ENCODE data around the gene RHEX. TPM values are rescaled to one million over a fixed set of nuclear protein-coding genes. Genes with fewer than 3 reads are reported as not detected.

The RHEX gene
- polyA plus RNA-seq, 1 of the 3 experiments (the other 2 are of a cell fraction), result not detected

DNA sequence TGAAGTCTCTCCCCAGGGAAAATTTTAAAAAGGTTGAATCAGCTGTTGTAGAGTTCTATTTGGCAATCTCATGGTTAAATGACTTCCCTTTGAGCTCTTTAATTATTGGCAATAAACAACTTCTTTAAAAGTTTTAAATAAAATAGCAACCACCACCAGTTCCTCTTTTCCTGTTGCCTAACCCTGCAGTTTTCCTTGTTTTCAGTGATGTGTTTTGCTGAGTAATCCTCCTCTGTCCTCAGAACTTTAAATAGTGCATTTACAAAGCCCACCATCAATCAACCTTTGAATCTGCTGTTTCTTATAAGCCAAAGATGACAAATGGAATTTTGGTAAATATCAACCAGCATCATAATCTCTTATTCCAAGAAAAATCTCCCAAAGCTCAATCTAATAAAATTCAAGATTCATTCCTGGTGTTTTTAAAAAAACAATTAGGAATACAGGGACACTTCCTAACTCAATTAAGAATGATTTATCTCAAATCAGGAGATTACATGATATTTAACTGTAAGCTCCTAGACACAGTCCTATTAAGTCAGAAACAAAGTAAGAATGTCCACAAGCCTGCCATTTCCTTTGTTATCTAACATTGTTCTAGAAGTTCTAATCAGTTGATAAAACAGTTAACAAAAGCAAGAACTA, 49.4 kb downstream of the RHEX start:
- POLR2A ChIA-PET, result no interaction called here
- no peak overlapping the region for H3K27ac ChIP-seq (ENCODE audit: low read depth in 2 of 2, low read length in 1 of 2)
- no peak for DNase-seq

More for the DNA sequence above, 49.4 kb downstream of the RHEX start:
- no peaks in the 10 kb centered on the region for H3F3A ChIP-seq (replicated peaks; ENCODE audit: insufficient read depth)
- no peaks in the 10 kb centered on the region for H3K36me3 ChIP-seq (replicated peaks in 1 of 2; ENCODE audit: control insufficient read depth in 1 of 2, insufficient read depth in 2 of 2, low read length in 1 of 2)
- H3K27me3 ChIP-seq (ENCODE audit: insufficient read depth), result no peaks in the 10 kb centered on the region
- no peak overlapping the region for H3K4me2 ChIP-seq
- no peak overlapping the region for H2AFZ ChIP-seq (ENCODE audit: low read depth)
- H3K9ac ChIP-seq, result no peak overlapping the region
- no peaks in the 10 kb centered on the region for H3K79me2 ChIP-seq (ENCODE audit: insufficient read depth)
- H3K4me3 ChIP-seq (ENCODE audit: low read depth in 2 of 2, low read length in 1 of 2), result no peak overlapping the region
- TF ChIP-seq, protein P1, sequence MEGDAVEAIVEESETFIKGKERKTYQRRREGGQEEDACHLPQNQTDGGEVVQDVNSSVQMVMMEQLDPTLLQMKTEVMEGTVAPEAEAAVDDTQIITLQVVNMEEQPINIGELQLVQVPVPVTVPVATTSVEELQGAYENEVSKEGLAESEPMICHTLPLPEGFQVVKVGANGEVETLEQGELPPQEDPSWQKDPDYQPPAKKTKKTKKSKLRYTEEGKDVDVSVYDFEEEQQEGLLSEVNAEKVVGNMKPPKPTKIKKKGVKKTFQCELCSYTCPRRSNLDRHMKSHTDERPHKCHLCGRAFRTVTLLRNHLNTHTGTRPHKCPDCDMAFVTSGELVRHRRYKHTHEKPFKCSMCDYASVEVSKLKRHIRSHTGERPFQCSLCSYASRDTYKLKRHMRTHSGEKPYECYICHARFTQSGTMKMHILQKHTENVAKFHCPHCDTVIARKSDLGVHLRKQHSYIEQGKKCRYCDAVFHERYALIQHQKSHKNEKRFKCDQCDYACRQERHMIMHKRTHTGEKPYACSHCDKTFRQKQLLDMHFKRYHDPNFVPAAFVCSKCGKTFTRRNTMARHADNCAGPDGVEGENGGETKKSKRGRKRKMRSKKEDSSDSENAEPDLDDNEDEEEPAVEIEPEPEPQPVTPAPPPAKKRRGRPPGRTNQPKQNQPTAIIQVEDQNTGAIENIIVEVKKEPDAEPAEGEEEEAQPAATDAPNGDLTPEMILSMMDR (IDR thresholded peaks at IDR 0.05), result no peak
- no peak for TF ChIP-seq MXI1 (IDR thresholded peaks at IDR 0.05; ENCODE audit: low read depth, low read length)
- TF ChIP-seq ELF1 (IDR thresholded peaks at IDR 0.05), result no peak
- TF ChIP-seq RXRA (IDR thresholded peaks at IDR 0.05; ENCODE audit: borderline replicate concordance, low read depth), result no peak
- TF ChIP-seq YY1 (IDR thresholded peaks at IDR 0.05; ENCODE audit: low read depth), result no peak
- TF ChIP-seq RAD21 (IDR thresholded peaks at IDR 0.05; ENCODE audit: low read length), result no peak
- TF ChIP-seq, protein P2, sequence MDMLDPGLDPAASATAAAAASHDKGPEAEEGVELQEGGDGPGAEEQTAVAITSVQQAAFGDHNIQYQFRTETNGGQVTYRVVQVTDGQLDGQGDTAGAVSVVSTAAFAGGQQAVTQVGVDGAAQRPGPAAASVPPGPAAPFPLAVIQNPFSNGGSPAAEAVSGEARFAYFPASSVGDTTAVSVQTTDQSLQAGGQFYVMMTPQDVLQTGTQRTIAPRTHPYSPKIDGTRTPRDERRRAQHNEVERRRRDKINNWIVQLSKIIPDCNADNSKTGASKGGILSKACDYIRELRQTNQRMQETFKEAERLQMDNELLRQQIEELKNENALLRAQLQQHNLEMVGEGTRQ (IDR thresholded peaks at IDR 0.05; ENCODE audit: borderline replicate concordance, low read depth, low read length), result no peak
- TF ChIP-seq RCOR1 (IDR thresholded peaks at IDR 0.05; ENCODE audit: low read length), result no peak
- TF ChIP-seq FOXJ3 (CRISPR knock-in tag; IDR thresholded peaks at IDR 0.05), result no peak
- no peak for TF ChIP-seq NFIC (IDR thresholded peaks at IDR 0.05; ENCODE audit: borderline replicate concordance)
- TF ChIP-seq JUND (IDR thresholded peaks at IDR 0.05), result no peak
- TF ChIP-seq GABPA (IDR thresholded peaks at IDR 0.05; ENCODE audit: low read depth), result no peak
- TF ChIP-seq GATA2 (CRISPR knock-in tag; IDR thresholded peaks at IDR 0.05), result no peak
- TF ChIP-seq POLR2AphosphoS5 (IDR thresholded peaks at IDR 0.05; ENCODE audit: low read depth, low read length), result no peak
- TF ChIP-seq, protein P3, sequence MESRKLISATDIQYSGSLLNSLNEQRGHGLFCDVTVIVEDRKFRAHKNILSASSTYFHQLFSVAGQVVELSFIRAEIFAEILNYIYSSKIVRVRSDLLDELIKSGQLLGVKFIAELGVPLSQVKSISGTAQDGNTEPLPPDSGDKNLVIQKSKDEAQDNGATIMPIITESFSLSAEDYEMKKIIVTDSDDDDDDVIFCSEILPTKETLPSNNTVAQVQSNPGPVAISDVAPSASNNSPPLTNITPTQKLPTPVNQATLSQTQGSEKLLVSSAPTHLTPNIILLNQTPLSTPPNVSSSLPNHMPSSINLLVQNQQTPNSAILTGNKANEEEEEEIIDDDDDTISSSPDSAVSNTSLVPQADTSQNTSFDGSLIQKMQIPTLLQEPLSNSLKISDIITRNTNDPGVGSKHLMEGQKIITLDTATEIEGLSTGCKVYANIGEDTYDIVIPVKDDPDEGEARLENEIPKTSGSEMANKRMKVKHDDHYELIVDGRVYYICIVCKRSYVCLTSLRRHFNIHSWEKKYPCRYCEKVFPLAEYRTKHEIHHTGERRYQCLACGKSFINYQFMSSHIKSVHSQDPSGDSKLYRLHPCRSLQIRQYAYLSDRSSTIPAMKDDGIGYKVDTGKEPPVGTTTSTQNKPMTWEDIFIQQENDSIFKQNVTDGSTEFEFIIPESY (IDR thresholded peaks at IDR 0.05; ENCODE audit: borderline replicate concordance, low read depth), result no peak
- peaks cover 0 to 8% of the 10 kb centered on the region in 2 experiments; a peak in 1 of 4 replicates for H3K4me1 ChIP-seq (ENCODE audit: control insufficient read depth in 1 of 2, insufficient read depth in 2 of 2, low read depth in 1 of 2, low read length in 1 of 2)
- H3K9me2 ChIP-seq, result no peaks in the 10 kb centered on the region
- H3K9me3 ChIP-seq, result no peaks in the 10 kb centered on the region
- CTCF ChIA-PET, result interaction anchor here (0.9 to 13.9 kb wide), 6 partner anchors 71 to 311 kb away, joined by 4 to 248 read pairs (median 40); no protein-coding TSS in a partner anchor
- H4K20me1 ChIP-seq (ENCODE audit: insufficient read depth), result no peaks in the 10 kb centered on the region

Measured in SK-N-SH (cell line).